ENCODE measurements around the gene KANSL1.

GRCh38 chr17:46049656-46050055 lies 143.6 kb downstream of the KANSL1 start:
- TF ChIP-seq CTCF (IDR thresholded peaks at IDR 0.05) (no peak), EP300 (IDR thresholded peaks at IDR 0.05) (no peak)
